Neural cell (in vitro differentiated cells): Measurements from ENCODE around the gene AFF2. TPM values are rescaled to one million over a fixed set of nuclear protein-coding genes. Genes with fewer than 3 reads are reported as not detected.

ENCODE experiments used
- H2AFZ ChIP-seq: fragments of 200-600, 300-800 bp; sonication (generic), shearing (Covaris generic); 2 replicates; pipeline ENCODE4 v1.6.0; 2014; ENCODE audit warnings: low read depth, mild to moderate bottlenecking, antibody characterized with exemption, low read length, moderate library complexity
- H3F3A ChIP-seq: fragments of 200-600 bp; shearing (Covaris generic); 2 replicates; pipeline ENCODE4 v1.6.1; 2016; ENCODE audit warnings: mild to moderate bottlenecking, moderate library complexity, mixed read lengths, antibody characterized with exemption, low read length; ENCODE audit not compliant: insufficient read depth, poor library complexity, severe bottlenecking
- H3K27ac ChIP-seq: fragments of 200-600, 300-800 bp; sonication (generic), shearing (Covaris generic); 2 replicates; pipeline ENCODE4 v1.5.1; 2014; ENCODE audit warnings: mild to moderate bottlenecking, low read length, moderate library complexity
- H3K27me3 ChIP-seq: fragments of 300-800, 200-600 bp; sonication (generic), shearing (Covaris generic); 2 replicates; pipeline ENCODE4 v1.6.0; 2014; ENCODE audit warnings: mild to moderate bottlenecking, low read depth, low read length, moderate library complexity; ENCODE audit not compliant: insufficient read depth
- H3K36me3 ChIP-seq: fragments of 300-800, 200-600 bp; sonication (generic), shearing (Covaris generic); 2 replicates; pipeline ENCODE4 v1.5.1; 2014; ENCODE audit warnings: mild to moderate bottlenecking, antibody characterized with exemption, low read length, moderate library complexity; ENCODE audit not compliant: insufficient read depth
- H3K4me2 ChIP-seq: fragments of 300-800, 200-600 bp; sonication (generic), shearing (Covaris generic); 2 replicates; pipeline ENCODE4 v1.6.0; 2014; ENCODE audit warnings: mild to moderate bottlenecking, low read length
- H3K4me3 ChIP-seq: fragments of 300-800, 200-600 bp; sonication (generic), shearing (Covaris generic); 2 replicates; pipeline ENCODE4 v1.5.1; 2014; ENCODE audit warnings: mild to moderate bottlenecking, low read length, moderate library complexity
- H3K79me2 ChIP-seq: fragments of 200-600 bp; shearing (Covaris generic); replicated peaks from 2 replicates; pipeline ENCODE4 v1.6.0; 2014; ENCODE audit warnings: mild to moderate bottlenecking, low read length, moderate library complexity; ENCODE audit not compliant: insufficient read depth
- H3K9ac ChIP-seq: fragments of 300-800, 200-600 bp; sonication (generic), shearing (Covaris generic); 2 replicates; pipeline ENCODE4 v1.6.1; 2016; ENCODE audit warnings: mild to moderate bottlenecking, low read length, mixed read lengths
- H3K9me2 ChIP-seq: fragments of 200-600 bp; shearing (Covaris generic); 2 replicates; pipeline ENCODE4 v1.6.1; 2016; ENCODE audit warnings: mild to moderate bottlenecking, low read length, mixed read lengths; ENCODE audit not compliant: insufficient read depth
- H3K9me3 ChIP-seq: fragments of 200-600, 300-800 bp; sonication (generic), shearing (Covaris generic); 2 replicates; pipeline ENCODE4 v1.6.1; 2016; ENCODE audit warnings: mild to moderate bottlenecking, mixed run types, low read length, moderate library complexity, mixed read lengths
- H4K20me1 ChIP-seq: fragments of 200-600 bp; shearing (Covaris generic); 2 replicates; pipeline ENCODE4 v1.6.1; 2016; ENCODE audit warnings: mild to moderate bottlenecking, mixed run types; ENCODE audit not compliant: insufficient read depth
- EP300 ChIP-seq: fragments of 450-650 bp; conservative IDR thresholded peaks from 2 replicates; pipeline ENCODE4 v1.6.1; 2014; ENCODE audit warnings: antibody characterized with exemption, mild to moderate bottlenecking, moderate library complexity; ENCODE audit not compliant: poor library complexity, severe bottlenecking
- EZH2 ChIP-seq: fragments of 200-600, 300-800 bp; shearing (Covaris generic), sonication (generic); IDR thresholded peaks from 2 replicates; pipeline ENCODE4 v1.6.1; 2014; ENCODE audit warnings: antibody characterized with exemption, low read length, borderline replicate concordance, mild to moderate bottlenecking; ENCODE audit not compliant: insufficient read depth, poor library complexity, severe bottlenecking
- MXI1 ChIP-seq: fragments of 450-650 bp; conservative IDR thresholded peaks from 2 replicates; pipeline ENCODE4 v1.6.1; 2014; ENCODE audit warnings: antibody characterized with exemption, mild to moderate bottlenecking; ENCODE audit not compliant: poor library complexity, severe bottlenecking
- POLR2AphosphoS5 ChIP-seq: IDR thresholded peaks from 2 replicates; pipeline ENCODE4 v1.6.1; 2012
- RAD21 ChIP-seq: fragments of 450-650 bp; conservative IDR thresholded peaks from 2 replicates; pipeline ENCODE4 v1.6.1; 2014; ENCODE audit warnings: antibody characterized with exemption, mild to moderate bottlenecking, moderate library complexity
- SMC3 ChIP-seq: fragments of 450-650 bp; conservative IDR thresholded peaks from 2 replicates; pipeline ENCODE4 v1.6.1; 2014; ENCODE audit warnings: antibody characterized with exemption, mild to moderate bottlenecking, moderate library complexity; ENCODE audit not compliant: poor library complexity
- TAF1 ChIP-seq: IDR thresholded peaks from 2 replicates; pipeline ENCODE4 v1.6.1; 2012; ENCODE audit warnings: low read depth
- polyA plus RNA-seq: library from polyadenylated mRNA; depleted of rRNA; stranded (reverse); fragments of >200 nt; gene quantifications from 2 replicates; pipeline ENCODE4 v1.2.3, GENCODE V29; 2014
- TF ChIP-seq, protein P1 (sequence below): fragments of 450-650 bp; IDR thresholded peaks from 2 replicates; pipeline ENCODE4 v1.5.1; 2014; ENCODE audit warnings: antibody characterized with exemption, mild to moderate bottlenecking, moderate library complexity; ENCODE audit not compliant: poor library complexity, severe bottlenecking
- TF ChIP-seq, protein P2 (sequence below): IDR thresholded peaks from 2 replicates; pipeline ENCODE4 v1.6.1; 2012; ENCODE audit warnings: borderline replicate concordance

The AFF2 gene
- polyA plus RNA-seq, 1 donor from 2014 or later, result 10.5 TPM

DNA sequence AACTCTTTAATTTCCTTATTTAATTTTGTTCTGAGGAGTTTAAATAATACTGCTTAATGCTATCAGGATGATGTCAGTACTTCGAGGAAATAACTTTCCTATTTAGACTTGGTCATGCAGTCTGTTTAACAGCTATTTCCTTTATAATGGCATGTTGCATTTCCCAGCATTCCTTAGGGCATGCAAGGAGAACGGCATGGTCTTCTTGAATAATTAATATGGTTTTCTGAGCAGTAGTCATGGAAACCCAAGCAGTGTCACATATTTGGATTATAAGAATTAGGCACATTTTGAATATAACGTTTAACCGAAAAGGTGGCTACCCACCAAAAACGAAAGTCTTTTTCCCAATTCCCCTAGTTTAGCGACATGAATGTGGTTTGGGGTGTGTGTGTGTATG, 76.0 kb downstream of the AFF2 start:
- Histone ChIP-seq H3K36me3 (no peaks in the 10 kb centered on the region), H3K79me2 (no peaks in the 10 kb centered on the region)

DNA sequence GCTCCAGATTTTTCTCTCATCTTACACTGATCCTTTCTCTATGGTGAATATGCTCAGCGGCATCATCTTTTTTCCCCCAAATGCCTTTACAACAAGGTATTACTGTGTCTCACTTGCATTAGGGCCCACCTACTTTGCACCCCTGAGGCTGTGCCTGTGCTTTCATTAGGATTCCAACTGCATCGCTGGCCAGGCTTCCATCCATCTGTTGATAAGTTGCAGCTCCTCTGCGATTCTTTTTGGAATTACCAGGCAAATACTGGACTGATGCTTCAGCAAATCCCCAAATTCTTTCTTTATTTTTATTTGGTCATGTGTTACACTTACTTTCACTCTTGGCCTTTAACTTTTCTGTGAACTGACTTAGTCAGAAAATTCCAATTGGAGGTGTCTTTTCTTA, 77.3 kb downstream of the AFF2 start:
- no peak overlapping the region for H2AFZ ChIP-seq
- H3F3A ChIP-seq, result no peaks in the 10 kb centered on the region
- TF ChIP-seq TAF1 (no peak), POLR2AphosphoS5 (no peak), MXI1 (no peak), EZH2 (no peak), EP300 (no peak), SMC3 (no peak), RAD21 (no peak)
- TF ChIP-seq, protein P1, sequence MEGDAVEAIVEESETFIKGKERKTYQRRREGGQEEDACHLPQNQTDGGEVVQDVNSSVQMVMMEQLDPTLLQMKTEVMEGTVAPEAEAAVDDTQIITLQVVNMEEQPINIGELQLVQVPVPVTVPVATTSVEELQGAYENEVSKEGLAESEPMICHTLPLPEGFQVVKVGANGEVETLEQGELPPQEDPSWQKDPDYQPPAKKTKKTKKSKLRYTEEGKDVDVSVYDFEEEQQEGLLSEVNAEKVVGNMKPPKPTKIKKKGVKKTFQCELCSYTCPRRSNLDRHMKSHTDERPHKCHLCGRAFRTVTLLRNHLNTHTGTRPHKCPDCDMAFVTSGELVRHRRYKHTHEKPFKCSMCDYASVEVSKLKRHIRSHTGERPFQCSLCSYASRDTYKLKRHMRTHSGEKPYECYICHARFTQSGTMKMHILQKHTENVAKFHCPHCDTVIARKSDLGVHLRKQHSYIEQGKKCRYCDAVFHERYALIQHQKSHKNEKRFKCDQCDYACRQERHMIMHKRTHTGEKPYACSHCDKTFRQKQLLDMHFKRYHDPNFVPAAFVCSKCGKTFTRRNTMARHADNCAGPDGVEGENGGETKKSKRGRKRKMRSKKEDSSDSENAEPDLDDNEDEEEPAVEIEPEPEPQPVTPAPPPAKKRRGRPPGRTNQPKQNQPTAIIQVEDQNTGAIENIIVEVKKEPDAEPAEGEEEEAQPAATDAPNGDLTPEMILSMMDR, result no peak
- TF ChIP-seq, protein P2, sequence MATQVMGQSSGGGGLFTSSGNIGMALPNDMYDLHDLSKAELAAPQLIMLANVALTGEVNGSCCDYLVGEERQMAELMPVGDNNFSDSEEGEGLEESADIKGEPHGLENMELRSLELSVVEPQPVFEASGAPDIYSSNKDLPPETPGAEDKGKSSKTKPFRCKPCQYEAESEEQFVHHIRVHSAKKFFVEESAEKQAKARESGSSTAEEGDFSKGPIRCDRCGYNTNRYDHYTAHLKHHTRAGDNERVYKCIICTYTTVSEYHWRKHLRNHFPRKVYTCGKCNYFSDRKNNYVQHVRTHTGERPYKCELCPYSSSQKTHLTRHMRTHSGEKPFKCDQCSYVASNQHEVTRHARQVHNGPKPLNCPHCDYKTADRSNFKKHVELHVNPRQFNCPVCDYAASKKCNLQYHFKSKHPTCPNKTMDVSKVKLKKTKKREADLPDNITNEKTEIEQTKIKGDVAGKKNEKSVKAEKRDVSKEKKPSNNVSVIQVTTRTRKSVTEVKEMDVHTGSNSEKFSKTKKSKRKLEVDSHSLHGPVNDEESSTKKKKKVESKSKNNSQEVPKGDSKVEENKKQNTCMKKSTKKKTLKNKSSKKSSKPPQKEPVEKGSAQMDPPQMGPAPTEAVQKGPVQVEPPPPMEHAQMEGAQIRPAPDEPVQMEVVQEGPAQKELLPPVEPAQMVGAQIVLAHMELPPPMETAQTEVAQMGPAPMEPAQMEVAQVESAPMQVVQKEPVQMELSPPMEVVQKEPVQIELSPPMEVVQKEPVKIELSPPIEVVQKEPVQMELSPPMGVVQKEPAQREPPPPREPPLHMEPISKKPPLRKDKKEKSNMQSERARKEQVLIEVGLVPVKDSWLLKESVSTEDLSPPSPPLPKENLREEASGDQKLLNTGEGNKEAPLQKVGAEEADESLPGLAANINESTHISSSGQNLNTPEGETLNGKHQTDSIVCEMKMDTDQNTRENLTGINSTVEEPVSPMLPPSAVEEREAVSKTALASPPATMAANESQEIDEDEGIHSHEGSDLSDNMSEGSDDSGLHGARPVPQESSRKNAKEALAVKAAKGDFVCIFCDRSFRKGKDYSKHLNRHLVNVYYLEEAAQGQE, result no peak
- H3K9me2 ChIP-seq, result no peaks in the 10 kb centered on the region
- H3K27me3 ChIP-seq, result no peaks in the 10 kb centered on the region
- no peaks in the 10 kb centered on the region for H4K20me1 ChIP-seq
- no peaks in the 10 kb centered on the region for H3K79me2 ChIP-seq
- H3K9me3 ChIP-seq, result no peaks in the 10 kb centered on the region
- H3K9ac ChIP-seq, result no peak overlapping the region
- no peaks in the 10 kb centered on the region for H3K36me3 ChIP-seq
- H3K4me3 ChIP-seq, result no peak overlapping the region
- no peak overlapping the region for H3K27ac ChIP-seq
- no peak overlapping the region for H3K4me2 ChIP-seq

More for the DNA sequence above, 76.0 kb downstream of the AFF2 start:
- no peak overlapping the region for H3K4me3 ChIP-seq
- H3K9ac ChIP-seq, result no peak overlapping the region
- H3F3A ChIP-seq, result no peaks in the 10 kb centered on the region
- H3K9me2 ChIP-seq, result no peaks in the 10 kb centered on the region
- H3K9me3 ChIP-seq, result no peaks in the 10 kb centered on the region
- no peaks in the 10 kb centered on the region for H3K27me3 ChIP-seq
- TF ChIP-seq POLR2AphosphoS5 (no peak), TAF1 (no peak), SMC3 (no peak), EP300 (no peak)
- TF ChIP-seq, protein P2, result no peak
- TF ChIP-seq, protein P1, result no peak
- no peaks in the 10 kb centered on the region for H4K20me1 ChIP-seq
- no peak overlapping the region for H3K4me2 ChIP-seq
- H3K27ac ChIP-seq, result no peak overlapping the region
- no peak overlapping the region for H2AFZ ChIP-seq
